Measurements from ENCODE around the gene KATNBL1.

Gene KATNBL1

GRCh38 chr15:34209421-34210282 is at the start of gene KATNBL1:
Gene KATNBL1, minus strand, starts transcription at chr15:34210096. Its CDS starts 46,420 bp downstream, at chr15:34163676.
- H3K36me3 ChIP-seq (ENCODE audit: control insufficient read depth, insufficient read depth, low read length), result no peaks in the 10 kb centered on the region
- H3K27me3 ChIP-seq (ENCODE audit: control insufficient read depth, insufficient read depth, low read length), result no peaks in the 10 kb centered on the region; the same call in 1 of the 2 replicates
- H3K4me1 ChIP-seq (ENCODE audit: control insufficient read depth, insufficient read depth, low read length), result peaks cover 4% of the 10 kb centered on the region
- DNase-seq (ENCODE audit: low read depth, low spot score), result peak; percentile 91
- WGBS (ENCODE audit: insufficient coverage, insufficient read length), result no CpG with 5 or more reads among the region's 81 CpGs
- no peak within 1 kb of the TSS for H3K27ac ChIP-seq (ENCODE audit: low read length)
- H3K9me3 ChIP-seq (ENCODE audit: control insufficient read depth, insufficient read depth, low read length), result no peaks in the 10 kb centered on the region
- H3K4me3 ChIP-seq (ENCODE audit: low read length), result peak within 1 kb of the TSS; percentile 71; the same call in 1 of the 2 replicates

GRCh38 chr15:34259566-34259965 is 49.7 kb upstream of the KATNBL1 start:
- H3K36me3 ChIP-seq (ENCODE audit: control insufficient read depth, insufficient read depth, low read length), result no peaks in the 10 kb centered on the region
- H3K27ac ChIP-seq (ENCODE audit: low read length), result no peak overlapping the region
- H3K4me1 ChIP-seq (ENCODE audit: control insufficient read depth, insufficient read depth, low read length), result no peaks in the 10 kb centered on the region
- no peaks in the 10 kb centered on the region for H3K27me3 ChIP-seq (ENCODE audit: control insufficient read depth, insufficient read depth, low read length)
- no CpG with 5 or more reads among the region's 3 CpGs for WGBS (ENCODE audit: insufficient coverage, insufficient read length)
- no peak for DNase-seq (ENCODE audit: low read depth, low spot score)
- no peak overlapping the region for H3K4me3 ChIP-seq (ENCODE audit: low read length)
- no peaks in the 10 kb centered on the region for H3K9me3 ChIP-seq (ENCODE audit: control insufficient read depth, insufficient read depth, low read length)

- Histone ChIP-seq H3K4me3 (ENCODE audit: low read length) (no peak overlapping the region), H3K27me3 (ENCODE audit: control insufficient read depth, insufficient read depth, low read length) (no peaks in the 10 kb centered on the region), H3K4me1 (ENCODE audit: control insufficient read depth, insufficient read depth, low read length) (no peaks in the 10 kb centered on the region), H3K36me3 (ENCODE audit: control insufficient read depth, insufficient read depth, low read length) (no peaks in the 10 kb centered on the region), H3K27ac (ENCODE audit: low read length) (no peak overlapping the region), H3K9me3 (ENCODE audit: control insufficient read depth, insufficient read depth, low read length) (no peaks in the 10 kb centered on the region)
- no CpG with 5 or more reads among the region's 2 CpGs for WGBS (ENCODE audit: insufficient coverage, insufficient read length)
- no peak for DNase-seq (ENCODE audit: low read depth, low spot score)
Measured at GRCh38 chr15:34258151-34258550, 48.3 kb upstream of the KATNBL1 start.

GRCh38 chr15:34252545-34252944 is 42.6 kb upstream of the KATNBL1 start:
- Histone ChIP-seq H3K4me3 (ENCODE audit: low read length) (no peak overlapping the region), H3K27me3 (ENCODE audit: control insufficient read depth, insufficient read depth, low read length) (no peaks in the 10 kb centered on the region), H3K4me1 (ENCODE audit: control insufficient read depth, insufficient read depth, low read length) (no peaks in the 10 kb centered on the region), H3K36me3 (ENCODE audit: control insufficient read depth, insufficient read depth, low read length) (no peaks in the 10 kb centered on the region), H3K9me3 (ENCODE audit: control insufficient read depth, insufficient read depth, low read length) (no peaks in the 10 kb centered on the region), H3K27ac (ENCODE audit: low read length) (no peak overlapping the region)
- no peak for DNase-seq (ENCODE audit: low read depth, low spot score)

GRCh38 chr15:34248190-34248589 is 38.3 kb upstream of the KATNBL1 start:
- Histone ChIP-seq H3K4me1 (ENCODE audit: control insufficient read depth, insufficient read depth, low read length) (no peaks in the 10 kb centered on the region), H3K36me3 (ENCODE audit: control insufficient read depth, insufficient read depth, low read length) (no peaks in the 10 kb centered on the region), H3K27me3 (ENCODE audit: control insufficient read depth, insufficient read depth, low read length) (no peaks in the 10 kb centered on the region), H3K9me3 (ENCODE audit: control insufficient read depth, insufficient read depth, low read length) (no peaks in the 10 kb centered on the region), H3K27ac (ENCODE audit: low read length) (no peak overlapping the region), H3K4me3 (ENCODE audit: low read length) (no peak overlapping the region)
- no CpG with 5 or more reads among the region's 1 CpG for WGBS (ENCODE audit: insufficient coverage, insufficient read length)
- DNase-seq (ENCODE audit: low read depth, low spot score), result no peak

GRCh38 chr15:34246276-34246976 is 36.5 kb upstream of the KATNBL1 start:
- Histone ChIP-seq H3K27me3 (ENCODE audit: control insufficient read depth, insufficient read depth, low read length) (no peaks in the 10 kb centered on the region), H3K4me1 (ENCODE audit: control insufficient read depth, insufficient read depth, low read length) (no peaks in the 10 kb centered on the region), H3K4me3 (ENCODE audit: low read length) (no peak overlapping the region), H3K27ac (ENCODE audit: low read length) (no peak overlapping the region), H3K36me3 (ENCODE audit: control insufficient read depth, insufficient read depth, low read length) (no peaks in the 10 kb centered on the region), H3K9me3 (ENCODE audit: control insufficient read depth, insufficient read depth, low read length) (no peaks in the 10 kb centered on the region)
- no CpG with 5 or more reads among the region's 9 CpGs for WGBS (ENCODE audit: insufficient coverage, insufficient read length)
- DNase-seq (ENCODE audit: low read depth, low spot score), result no peak

- Histone ChIP-seq H3K27ac (ENCODE audit: low read length) (no peak overlapping the region), H3K36me3 (ENCODE audit: control insufficient read depth, insufficient read depth, low read length) (no peaks in the 10 kb centered on the region; the same call in 1 of the 2 replicates), H3K27me3 (ENCODE audit: control insufficient read depth, insufficient read depth, low read length) (no peaks in the 10 kb centered on the region), H3K4me1 (ENCODE audit: control insufficient read depth, insufficient read depth, low read length) (no peaks in the 10 kb centered on the region; the same call in 1 of the 2 replicates), H3K9me3 (ENCODE audit: control insufficient read depth, insufficient read depth, low read length) (no peaks in the 10 kb centered on the region), H3K4me3 (ENCODE audit: low read length) (no peak overlapping the region)
- whole genome bisulfite sequencing (ENCODE audit: insufficient coverage, insufficient read length), result no CpG with 5 or more reads among the region's 3 CpGs
- no peak for DNase-seq (ENCODE audit: low read depth, low spot score)
Measured at GRCh38 chr15:34243226-34243625, 33.3 kb upstream of the KATNBL1 start.

GRCh38 chr15:34242331-34242710 is 32.4 kb upstream of the KATNBL1 start:
- DNase-seq (ENCODE audit: low read depth, low spot score), result no peak
- no peak overlapping the region for H3K27ac ChIP-seq (ENCODE audit: low read length)
- H3K27me3 ChIP-seq (ENCODE audit: control insufficient read depth, insufficient read depth, low read length), result no peaks in the 10 kb centered on the region
- no CpG with 5 or more reads among the region's 4 CpGs for WGBS (ENCODE audit: insufficient coverage, insufficient read length)
- H3K4me3 ChIP-seq (ENCODE audit: low read length), result no peak overlapping the region
- H3K36me3 ChIP-seq (ENCODE audit: control insufficient read depth, insufficient read depth, low read length), result no peaks in the 10 kb centered on the region; the same call in 1 of the 2 replicates
- no peaks in the 10 kb centered on the region for H3K9me3 ChIP-seq (ENCODE audit: control insufficient read depth, insufficient read depth, low read length)
- no peaks in the 10 kb centered on the region; the same call in 1 of the 2 replicates for H3K4me1 ChIP-seq (ENCODE audit: control insufficient read depth, insufficient read depth, low read length)

GRCh38 chr15:34241376-34242330 is 31.8 kb upstream of the KATNBL1 start:
- Histone ChIP-seq H3K27me3 (ENCODE audit: control insufficient read depth, insufficient read depth, low read length) (no peaks in the 10 kb centered on the region), H3K36me3 (ENCODE audit: control insufficient read depth, insufficient read depth, low read length) (no peaks in the 10 kb centered on the region; the same call in 1 of the 2 replicates), H3K4me3 (ENCODE audit: low read length) (no peak overlapping the region), H3K27ac (ENCODE audit: low read length) (no peak overlapping the region), H3K4me1 (ENCODE audit: control insufficient read depth, insufficient read depth, low read length) (no peaks in the 10 kb centered on the region; the same call in 1 of the 2 replicates), H3K9me3 (ENCODE audit: control insufficient read depth, insufficient read depth, low read length) (no peaks in the 10 kb centered on the region)
- DNase-seq (ENCODE audit: low read depth, low spot score), result no peak
- WGBS (ENCODE audit: insufficient coverage, insufficient read length), result no CpG with 5 or more reads among the region's 1 CpG

- Histone ChIP-seq H3K36me3 (ENCODE audit: control insufficient read depth, insufficient read depth, low read length) (peaks cover 3% of the 10 kb centered on the region; the same call in 1 of the 2 replicates), H3K4me3 (ENCODE audit: low read length) (no peak overlapping the region), H3K27me3 (ENCODE audit: control insufficient read depth, insufficient read depth, low read length) (no peaks in the 10 kb centered on the region), H3K27ac (ENCODE audit: low read length) (no peak overlapping the region), H3K4me1 (ENCODE audit: control insufficient read depth, insufficient read depth, low read length) (no peaks in the 10 kb centered on the region; the same call in 1 of the 2 replicates), H3K9me3 (ENCODE audit: control insufficient read depth, insufficient read depth, low read length) (no peaks in the 10 kb centered on the region)
- no peak for DNase-seq (ENCODE audit: low read depth, low spot score)
- WGBS (ENCODE audit: insufficient coverage, insufficient read length), result no CpG with 5 or more reads among the region's 3 CpGs
Measured at GRCh38 chr15:34240537-34240936, 30.6 kb upstream of the KATNBL1 start.
